Neutrophil (primary cell): ENCODE measurements around the gene EXD2.
"Not testable (repeated sequence)": the region's sequence is repeated elsewhere in the genome, so short reads cannot be mapped to it uniquely, and the experiment has no call there.

ENCODE experiments used
- H3K27ac ChIP-seq: fragments of 200-600 bp; sonication (generic); 2 replicates; pipeline ENCODE4 v1.5.1; 2016; ENCODE audit warnings: mild to moderate bottlenecking, moderate library complexity
- H3K27me3 ChIP-seq: fragments of 200-600 bp; sonication (generic); 2 replicates; pipeline ENCODE4 v1.6.0; 2016; ENCODE audit warnings: mild to moderate bottlenecking
- H3K36me3 ChIP-seq: fragments of 200-600 bp; sonication (generic); 2 replicates; pipeline ENCODE4 v1.5.1; 2017
- H3K4me1 ChIP-seq, 2 experiments: fragments of 200-600 bp in 1 of 2; sonication (generic) in 1 of 2; 1 replicate in 1 of 2; 2 replicates in 1 of 2; pipeline versions ENCODE4 v1.5.1 to v1.6.1; 2013 to 2016; ENCODE audit warnings: low read depth in 1 of 2, low read length in 1 of 2, mild to moderate bottlenecking in 1 of 2, moderate library complexity in 1 of 2; ENCODE audit not compliant: control insufficient read depth in 1 of 2, insufficient read depth in 1 of 2
- H3K4me3 ChIP-seq, 2 experiments: fragments of 200-600 bp in 1 of 2; sonication (generic) in 1 of 2; 1 replicate in 1 of 2; 2 replicates in 1 of 2; pipeline ENCODE4 v1.5.1; 2013 to 2016; ENCODE audit warnings: low read depth in 1 of 2, low read length in 1 of 2, mild to moderate bottlenecking in 1 of 2, moderate library complexity in 1 of 2
- H3K9me3 ChIP-seq: fragments of 200-600 bp; sonication (generic); 2 replicates; pipeline ENCODE4 v1.5.1; 2016
- TF ChIP-seq, protein P1 (sequence below): fragments of 200-600 bp; sonication (generic); IDR thresholded peaks from 2 replicates; pipeline ENCODE4 v1.5.1; 2016; ENCODE audit warnings: antibody characterized with exemption

EXD2 gene

GRCh38 chr14:69288011-69288771 is 96.9 kb downstream of the EXD2 start:
- H3K27ac ChIP-seq, result no peak overlapping the region
- H3K4me3 ChIP-seq, result no peak overlapping the region
- TF ChIP-seq, protein P1, sequence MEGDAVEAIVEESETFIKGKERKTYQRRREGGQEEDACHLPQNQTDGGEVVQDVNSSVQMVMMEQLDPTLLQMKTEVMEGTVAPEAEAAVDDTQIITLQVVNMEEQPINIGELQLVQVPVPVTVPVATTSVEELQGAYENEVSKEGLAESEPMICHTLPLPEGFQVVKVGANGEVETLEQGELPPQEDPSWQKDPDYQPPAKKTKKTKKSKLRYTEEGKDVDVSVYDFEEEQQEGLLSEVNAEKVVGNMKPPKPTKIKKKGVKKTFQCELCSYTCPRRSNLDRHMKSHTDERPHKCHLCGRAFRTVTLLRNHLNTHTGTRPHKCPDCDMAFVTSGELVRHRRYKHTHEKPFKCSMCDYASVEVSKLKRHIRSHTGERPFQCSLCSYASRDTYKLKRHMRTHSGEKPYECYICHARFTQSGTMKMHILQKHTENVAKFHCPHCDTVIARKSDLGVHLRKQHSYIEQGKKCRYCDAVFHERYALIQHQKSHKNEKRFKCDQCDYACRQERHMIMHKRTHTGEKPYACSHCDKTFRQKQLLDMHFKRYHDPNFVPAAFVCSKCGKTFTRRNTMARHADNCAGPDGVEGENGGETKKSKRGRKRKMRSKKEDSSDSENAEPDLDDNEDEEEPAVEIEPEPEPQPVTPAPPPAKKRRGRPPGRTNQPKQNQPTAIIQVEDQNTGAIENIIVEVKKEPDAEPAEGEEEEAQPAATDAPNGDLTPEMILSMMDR, result no peak
- H3K9me3 ChIP-seq, result no peaks in the 10 kb centered on the region
- peaks cover 16% of the 10 kb centered on the region for H3K27me3 ChIP-seq
- no peaks in the 10 kb centered on the region for H3K36me3 ChIP-seq
- H3K4me1 ChIP-seq, result no peaks in the 10 kb centered on the region

- Histone ChIP-seq H3K9me3 (no peaks in the 10 kb centered on the region), H3K36me3 (no peaks in the 10 kb centered on the region), H3K4me3 (no peak overlapping the region), H3K27me3 (peaks cover 19% of the 10 kb centered on the region), H3K4me1 (no peaks in the 10 kb centered on the region), H3K27ac (no peak overlapping the region)
- TF ChIP-seq, protein P1, result no peak
These were observed 97.8 kb downstream of the EXD2 start for GRCh38 chr14:69288956-69289705.

DNA sequence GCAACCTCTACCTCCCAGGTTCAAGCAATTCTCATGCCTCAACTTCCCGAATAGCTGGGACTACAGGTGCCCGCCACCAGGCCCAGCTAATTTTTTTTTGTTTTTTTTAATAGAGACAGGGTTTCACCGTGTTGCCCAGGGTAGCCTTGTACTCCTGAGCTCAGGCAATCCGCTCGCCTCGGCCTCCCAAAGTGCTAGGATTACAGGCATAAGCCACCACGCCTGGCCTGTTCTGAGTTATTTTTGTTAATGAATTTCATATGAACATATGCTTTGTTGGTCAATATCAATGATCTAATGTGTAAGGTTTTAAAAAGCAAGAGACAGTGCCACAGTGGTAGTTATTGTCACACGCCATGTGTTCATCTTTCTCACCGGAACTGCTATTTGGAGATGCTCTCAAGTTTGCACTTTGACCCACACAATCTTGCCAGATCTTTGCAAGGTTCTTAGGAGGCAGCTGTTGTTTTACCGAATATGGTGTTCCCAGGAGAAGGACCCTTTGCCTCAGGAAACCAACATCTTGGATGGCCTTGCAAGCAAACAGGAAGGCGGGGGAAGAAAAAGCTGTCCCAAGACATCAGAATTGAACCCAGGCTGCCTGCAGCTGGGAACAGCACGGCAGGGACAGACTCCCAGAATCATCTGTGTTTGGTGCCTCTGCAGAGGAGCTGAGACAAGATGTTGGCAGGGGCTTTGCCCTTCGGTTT is 98.7 kb downstream of the EXD2 start:
- Histone ChIP-seq H3K4me1 (no peaks in the 10 kb centered on the region), H3K27ac (no peak overlapping the region)
- TF ChIP-seq, protein P1, result no peak

GRCh38 chr14:69290881-69291280 is 99.6 kb downstream of the EXD2 start:
- H3K27me3 ChIP-seq, result peaks cover 19% of the 10 kb centered on the region
- H3K36me3 ChIP-seq, H3K4me1 ChIP-seq, H3K4me3 ChIP-seq, H3K9me3 ChIP-seq, H3K27ac ChIP-seq: not testable (repeated sequence)

More for the DNA sequence above, 98.7 kb downstream of the EXD2 start:
- H3K4me3 ChIP-seq, result no peak overlapping the region
- peaks cover 19% of the 10 kb centered on the region for H3K27me3 ChIP-seq
- H3K9me3 ChIP-seq, result no peaks in the 10 kb centered on the region
- H3K36me3 ChIP-seq, result no peaks in the 10 kb centered on the region

DNA sequence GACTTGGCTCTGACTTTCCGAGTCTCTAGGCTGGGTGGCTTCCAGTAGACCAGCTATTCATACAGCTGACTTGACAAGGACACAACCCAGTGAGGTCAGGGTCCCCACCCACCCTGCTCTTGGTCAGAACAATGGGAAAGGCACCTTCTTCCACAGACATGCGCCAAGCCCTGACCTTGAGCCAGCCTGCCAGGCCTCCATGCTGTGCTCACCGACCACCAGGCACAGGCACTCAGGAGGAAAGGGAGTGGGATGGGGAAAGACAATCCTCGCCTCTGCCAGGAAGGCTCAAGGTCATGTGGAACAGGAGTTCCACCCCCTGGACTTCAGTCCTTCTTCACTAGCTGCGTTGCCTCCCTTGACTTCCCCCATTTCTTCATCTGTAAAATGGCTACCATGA is 100.1 kb downstream of the EXD2 start:
- H3K9me3 ChIP-seq, result no peaks in the 10 kb centered on the region
- TF ChIP-seq, protein P1, result no peak
- no peaks in the 10 kb centered on the region for H3K36me3 ChIP-seq
- peaks cover 19% of the 10 kb centered on the region for H3K27me3 ChIP-seq
- H3K4me3 ChIP-seq, result no peak overlapping the region
- no peak overlapping the region for H3K27ac ChIP-seq
- H3K4me1 ChIP-seq, result no peaks in the 10 kb centered on the region
